ENCODE data around the gene SFMBT2. TPM values are rescaled to one million over a fixed set of nuclear protein-coding genes. Genes with fewer than 3 reads are reported as not detected.

SFMBT2 gene
- total and polyA plus RNA-seq, 2 of the 13 experiments (the other 11 are each of a cell fraction or from before 2014, with no cell fraction given), result 0.01 to 0.02 TPM

DNA sequence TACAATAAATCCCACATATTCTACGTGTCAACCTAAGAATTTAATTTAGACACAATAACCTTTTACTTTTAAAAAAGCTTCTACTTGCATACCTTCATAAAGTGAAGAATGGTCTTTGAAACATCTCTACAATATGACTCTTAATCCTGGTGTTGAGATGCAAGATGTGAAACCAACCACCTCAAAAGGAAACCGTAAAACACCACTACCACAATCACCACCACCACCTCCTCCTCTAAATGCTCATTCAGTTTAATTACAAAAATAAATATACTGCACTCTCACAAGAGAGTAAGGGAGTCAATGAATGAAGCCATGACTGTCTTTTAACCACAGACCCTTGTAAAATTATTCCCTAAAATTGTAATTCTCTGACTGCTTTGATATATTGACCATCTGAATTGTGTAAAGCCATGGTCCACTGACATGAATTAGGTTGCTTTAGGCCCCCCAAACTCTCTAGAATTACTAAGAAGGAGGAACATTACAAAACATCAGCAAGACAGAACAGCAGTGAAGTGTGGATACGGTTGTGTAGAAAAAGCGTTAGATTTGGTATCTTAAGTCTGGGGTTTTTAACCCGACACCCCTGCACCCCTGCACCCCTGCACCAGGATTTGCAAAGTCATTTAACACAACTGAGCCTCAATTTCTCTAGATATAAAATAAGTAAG is 171.4 kb downstream of the SFMBT2 start:
- H3K9me3 ChIP-seq (ENCODE audit: low read length), result 0 out of 2 replicates have a peak, but pooled peaks cover 6% of the 10 kb centered on the region
- ChIA-PET CTCF (ENCODE audit: low intra/inter-chr PET ratio, low total read pairs) (no interaction called here), POLR2A (no interaction called here)
- H3K27me3 ChIP-seq (ENCODE audit: control insufficient read depth in 1 of 2, insufficient read depth in 2 of 2, low read length in 2 of 2), result no peaks in the 10 kb centered on the region
- H3K4me2 ChIP-seq (ENCODE audit: low read depth, low read length), result no peak overlapping the region
- no peak overlapping the region for H3K4me3 ChIP-seq (replicated peaks in 1 of 3; ENCODE audit: insufficient read depth in 1 of 3, low read depth in 2 of 3, low read length in 3 of 3)
- WGBS (ENCODE audit: low lambda C conversion rate), result 2% methylated on average over 5 of the region's 5 CpGs
- in situ Hi-C loops (cut with HindIII; ENCODE audit: extremely low pct_ligation_motif_present, low pct_unique_long_range_greater_than_20kb) (no loop called here), intact Hi-C loops (cut with micrococcal nuclease; ENCODE audit: unreplicated experiment) (no loop called here)
- BruUV-seq (replicated peaks), result no TSS peak
- TF ChIP-seq ARNTL (CRISPR knock-in tag; IDR thresholded peaks at IDR 0.05), result no peak
- no peak for TF ChIP-seq ZUFSP (CRISPR knock-in tag; IDR thresholded peaks at IDR 0.05; ENCODE audit: borderline replicate concordance)
- TF ChIP-seq ARNT (IDR thresholded peaks at IDR 0.05), result no peak
- no peak for TF ChIP-seq IKZF4 (CRISPR knock-in tag; IDR thresholded peaks at IDR 0.05; ENCODE audit: borderline replicate concordance, low read depth, not compliant biosample characterization)
- no peak for TF ChIP-seq ZFP36L2 (CRISPR knock-in tag; IDR thresholded peaks at IDR 0.05)
- TF ChIP-seq, protein P1, sequence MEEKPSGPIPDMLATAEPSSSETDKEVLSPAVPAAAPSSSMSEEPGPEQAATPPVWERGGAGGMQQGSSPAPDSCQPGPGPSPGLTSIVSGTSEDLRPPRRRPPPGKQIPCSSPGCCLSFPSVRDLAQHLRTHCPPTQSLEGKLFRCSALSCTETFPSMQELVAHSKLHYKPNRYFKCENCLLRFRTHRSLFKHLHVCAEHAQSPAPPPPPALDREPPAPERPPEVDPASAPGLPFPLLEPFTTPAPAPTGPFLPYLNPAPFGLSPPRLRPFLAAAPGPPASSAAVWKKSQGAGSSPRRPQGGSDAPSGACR (CRISPR knock-in tag; IDR thresholded peaks at IDR 0.05), result no peak
- DNase-seq (ENCODE audit: low spot score) (no peak), ATAC-seq (no peak), FAIRE-seq (no peak)
- H3K4me1 ChIP-seq (ENCODE audit: insufficient read depth, low read length), result no peaks in the 10 kb centered on the region
- no peak overlapping the region for H2AFZ ChIP-seq (ENCODE audit: low read length)
- H3K79me2 ChIP-seq (ENCODE audit: insufficient read depth, low read length), result no peaks in the 10 kb centered on the region
- no peaks in the 10 kb centered on the region for H3K36me3 ChIP-seq (replicated peaks in 1 of 2; ENCODE audit: control insufficient read depth in 1 of 2, insufficient read depth in 2 of 2, low read length in 2 of 2)
- H4K20me1 ChIP-seq (ENCODE audit: insufficient read depth, low read length), result no peaks in the 10 kb centered on the region
- H3K27ac ChIP-seq (ENCODE audit: extremely low read length, insufficient read depth, low read length), result no peak overlapping the region
- no peak overlapping the region for H3K9ac ChIP-seq (ENCODE audit: insufficient read depth, low read depth, low read length)

All from HepG2 (cell line).